ENCODE data around the gene TEX29. TPM values are rescaled to one million over a fixed set of nuclear protein-coding genes. Genes with fewer than 3 reads are reported as not detected.

The TEX29 gene
- polyA plus RNA-seq, 3 donors = 0.28 to 0.89 (median 0.56) TPM

- no peak for DNase-seq
Observed at GRCh38 chr13:111322001-111322915, 1.8 kb downstream of the TEX29 start.

GRCh38 chr13:111322916-111323331, 2.5 kb downstream of the TEX29 start:
- DNase-seq = no peak

- DNase-seq = no peak
Observed at GRCh38 chr13:111323549-111323948, 3.1 kb downstream of the TEX29 start.

GRCh38 chr13:111323950-111324651, 3.7 kb downstream of the TEX29 start:
- DNase-seq = no peak

- DNase-seq = no peak
Observed at GRCh38 chr13:111324736-111325135, 4.3 kb downstream of the TEX29 start.

- no peak for DNase-seq
Observed at GRCh38 chr13:111325146-111325890, 4.9 kb downstream of the TEX29 start.

GRCh38 chr13:111325941-111326620, 5.6 kb downstream of the TEX29 start:
- no peak for DNase-seq

- no peak for DNase-seq
Observed at GRCh38 chr13:111326621-111326965, 6.2 kb downstream of the TEX29 start.

- no peak for DNase-seq
Observed at GRCh38 chr13:111326981-111327642, 6.7 kb downstream of the TEX29 start.

- DNase-seq = no peak
Observed at GRCh38 chr13:111327730-111328573, 7.5 kb downstream of the TEX29 start.

GRCh38 chr13:111328574-111329410, 8.3 kb downstream of the TEX29 start:
- DNase-seq = no peak

- DNase-seq = no peak
Observed at GRCh38 chr13:111329641-111330040, 9.2 kb downstream of the TEX29 start.

- DNase-seq = no peak
Observed at GRCh38 chr13:111330066-111330610, 9.7 kb downstream of the TEX29 start.

GRCh38 chr13:111335298-111335697, 14.9 kb downstream of the TEX29 start:
- no peak for DNase-seq

- DNase-seq = no peak
Observed at GRCh38 chr13:111336666-111337065, 16.2 kb downstream of the TEX29 start.

- no peak for DNase-seq
Observed at GRCh38 chr13:111337206-111337605, 16.8 kb downstream of the TEX29 start.

- DNase-seq = no peak
Observed at GRCh38 chr13:111337741-111338140, 17.3 kb downstream of the TEX29 start.

GRCh38 chr13:111338841-111339240, 18.4 kb downstream of the TEX29 start:
- DNase-seq = no peak

Data from renal pelvis (tissue), 4 donors.